NCI-H2196 treated with DMSO at 0.1 percent for 48 hours (cell line): ENCODE results near the gene U2AF2.

Experiments used
- DNase-seq: peaks from one replicate; lab custom pipeline; 2025; ENCODE audit not compliant: unreplicated experiment; lab: John Stamatoyannopoulos, UW

Gene U2AF2

GRCh38 chr19:55656988-55657747 is 2.3 kb downstream of the U2AF2 start:
- no peak for DNase-seq

GRCh38 chr19:55658846-55659459 is 4.1 kb downstream of the U2AF2 start:
- no peak for DNase-seq

- DNase-seq: no peak
Measured at GRCh38 chr19:55659822-55660221, 5.0 kb downstream of the U2AF2 start.

- DNase-seq: no peak
Measured at GRCh38 chr19:55660404-55660803, 5.6 kb downstream of the U2AF2 start.

GRCh38 chr19:55660991-55661390 is 6.2 kb downstream of the U2AF2 start:
- DNase-seq: no peak

- DNase-seq: no peak
Measured at GRCh38 chr19:55661826-55662225, 7.0 kb downstream of the U2AF2 start.

GRCh38 chr19:55663846-55664536 is 9.2 kb downstream of the U2AF2 start:
- DNase-seq: no peak

- no peak for DNase-seq
Measured at GRCh38 chr19:55666343-55667005, 11.6 kb downstream of the U2AF2 start.

- no peak for DNase-seq
Measured at GRCh38 chr19:55667006-55667381, 12.2 kb downstream of the U2AF2 start.

- DNase-seq: no peak
Measured at GRCh38 chr19:55667511-55667910, 12.7 kb downstream of the U2AF2 start.

- no peak for DNase-seq
Measured at GRCh38 chr19:55667958-55668357, 13.1 kb downstream of the U2AF2 start.

- DNase-seq: no peak
Measured at GRCh38 chr19:55668603-55669348, 13.9 kb downstream of the U2AF2 start.

GRCh38 chr19:55669418-55670279 is 14.8 kb downstream of the U2AF2 start:
- DNase-seq: no peak

- no peak for DNase-seq
Measured at GRCh38 chr19:55670280-55671053, 15.6 kb downstream of the U2AF2 start.

GRCh38 chr19:55671054-55671378 is 16.2 kb downstream of the U2AF2 start:
- no peak for DNase-seq

- no peak for DNase-seq
Measured at GRCh38 chr19:55672418-55672817, 17.6 kb downstream of the U2AF2 start.

GRCh38 chr19:55673465-55673864 is 18.6 kb downstream of the U2AF2 start:
- DNase-seq: no peak

- no peak for DNase-seq
Measured at GRCh38 chr19:55673889-55674288, 19.1 kb downstream of the U2AF2 start.

GRCh38 chr19:55674459-55674840 is 19.6 kb downstream of the U2AF2 start:
- no peak for DNase-seq
